ENCODE measurements around the gene DAPK1.

Gene DAPK1

DNA sequence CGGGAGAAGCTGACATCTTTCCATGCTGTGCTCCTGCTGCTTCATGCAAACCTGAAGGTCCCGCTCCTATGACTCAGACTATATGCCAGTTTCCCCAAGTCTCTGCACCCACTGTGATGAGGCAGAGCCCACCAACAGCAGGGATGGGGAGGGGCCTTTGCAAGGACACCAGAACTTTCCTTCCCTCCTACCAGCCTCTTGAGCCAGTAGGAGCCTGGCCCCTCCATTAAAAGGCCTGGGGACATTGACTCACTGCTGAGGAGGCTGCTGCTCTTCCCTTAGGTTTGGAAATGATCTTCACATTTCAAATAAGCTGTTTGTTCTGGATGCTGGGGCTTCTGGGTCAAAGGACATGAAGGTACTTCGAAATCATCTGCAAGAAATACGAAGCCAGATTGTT, 202.2 kb downstream of the DAPK1 start:
- DNase-seq, result no peak

DNA sequence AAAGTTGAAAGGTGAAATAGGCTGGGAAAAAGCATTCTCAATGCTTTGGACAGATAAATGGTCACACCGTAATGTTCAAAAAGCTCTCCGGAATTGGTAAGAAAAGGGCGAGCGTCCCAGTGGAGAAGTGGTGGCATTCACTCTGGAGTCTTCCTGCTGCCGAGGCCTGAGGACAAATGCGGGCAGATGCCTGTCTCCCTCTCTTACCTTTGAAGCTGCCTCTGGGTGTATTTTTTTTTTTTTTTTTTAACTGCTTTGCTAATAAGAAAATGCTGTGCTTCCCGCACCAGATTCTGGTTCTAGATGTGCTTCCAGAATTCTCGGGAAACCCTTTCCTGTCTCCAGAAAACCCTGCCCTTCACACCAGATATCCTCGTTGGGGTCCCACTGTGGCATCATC, 203.8 kb downstream of the DAPK1 start:
- no peak for DNase-seq

DNA sequence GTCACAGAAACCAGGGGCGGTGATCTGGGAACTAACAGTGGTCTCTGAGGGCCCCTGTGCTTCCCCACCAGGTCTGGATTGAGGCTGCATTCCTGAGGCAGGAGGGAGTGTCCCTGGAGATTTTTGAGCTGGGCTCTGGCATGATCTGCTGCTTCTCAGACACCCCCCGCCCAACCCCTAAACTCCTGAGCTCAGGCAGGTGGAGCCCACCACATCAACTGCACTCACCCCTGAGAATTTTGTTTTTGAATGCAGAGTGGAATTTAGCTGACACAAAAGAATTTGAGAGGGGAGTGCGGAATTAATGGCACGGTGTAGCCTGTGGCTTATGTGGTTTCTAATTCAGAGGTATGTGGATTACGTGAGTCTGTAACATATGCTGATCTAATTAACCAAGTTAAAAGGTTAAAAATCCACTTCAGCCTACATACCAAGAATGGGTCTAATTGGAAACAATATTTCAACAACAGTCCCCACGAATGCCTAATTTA, 204.3 kb downstream of the DAPK1 start:
- no peak for DNase-seq

DNA sequence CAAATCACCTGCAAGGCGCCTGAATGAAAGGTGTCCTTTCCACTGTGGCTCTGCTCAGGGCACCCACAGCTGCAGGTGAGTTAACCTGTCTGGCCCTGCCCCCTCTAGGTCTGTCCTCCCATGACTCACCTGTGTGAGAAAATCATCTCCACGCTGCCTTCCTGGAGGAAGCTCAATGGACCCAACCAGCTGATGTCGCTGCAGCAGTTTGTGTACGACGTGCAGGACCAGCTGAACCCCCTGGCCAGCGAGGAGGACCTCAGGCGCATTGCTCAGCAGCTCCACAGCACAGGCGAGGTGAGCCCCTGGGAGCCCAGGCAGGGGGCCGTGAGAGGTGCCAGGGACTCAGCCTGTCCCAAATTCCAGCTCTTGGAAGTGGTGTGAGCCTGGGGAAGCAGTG, 205.3 kb downstream of the DAPK1 start:
- no peak for DNase-seq

DNA sequence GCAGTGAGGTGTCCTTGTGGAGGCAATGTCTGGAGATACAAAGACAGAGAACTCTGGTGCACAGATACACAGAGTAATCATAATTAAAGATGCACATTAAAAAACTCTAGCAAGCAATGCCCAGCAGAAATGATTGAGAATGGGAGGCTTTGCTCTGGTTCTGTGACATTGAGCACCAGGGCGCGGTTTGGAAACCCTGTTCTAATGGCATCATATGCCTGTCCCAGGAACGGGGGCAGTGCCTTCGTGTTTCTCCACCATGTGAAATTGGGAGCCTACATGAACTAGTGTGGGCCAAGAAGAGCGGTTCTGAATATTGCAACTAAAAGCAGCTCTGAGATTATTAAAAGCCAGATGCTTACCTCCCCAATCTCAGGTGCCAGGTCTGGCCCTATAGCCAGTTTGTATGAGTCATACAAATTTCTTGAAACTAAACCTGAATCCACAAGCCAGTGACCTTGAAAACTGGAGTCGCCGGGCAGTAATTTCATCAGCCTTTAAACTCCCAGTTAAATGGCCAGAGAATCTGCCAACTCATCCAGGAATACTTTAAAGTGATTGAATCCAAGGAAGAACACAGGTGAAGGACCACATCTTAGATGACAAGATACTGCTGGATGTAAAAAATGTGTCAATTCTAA, 206.1 kb downstream of the DAPK1 start:
- DNase-seq, result no peak

DNA sequence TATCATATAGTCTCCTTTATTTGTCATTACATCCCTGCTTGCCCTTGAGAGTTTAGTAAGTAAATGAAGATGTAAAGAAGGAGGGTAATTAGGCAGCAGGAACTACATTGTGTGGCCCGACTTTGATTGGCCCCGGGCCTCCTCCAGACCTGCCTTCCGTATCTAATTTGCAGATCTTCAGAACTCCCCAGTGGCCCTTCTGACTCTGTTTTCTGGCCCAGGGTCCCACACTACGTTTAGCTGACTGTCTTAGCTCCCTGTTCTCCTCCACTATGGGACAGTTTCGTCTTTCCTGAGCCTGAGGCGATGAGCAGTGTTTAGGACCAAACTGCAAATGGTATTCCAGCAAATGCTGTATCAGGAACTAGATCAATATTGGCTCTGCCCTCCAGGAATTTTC, 206.7 kb downstream of the DAPK1 start:
- no peak for DNase-seq

DNA sequence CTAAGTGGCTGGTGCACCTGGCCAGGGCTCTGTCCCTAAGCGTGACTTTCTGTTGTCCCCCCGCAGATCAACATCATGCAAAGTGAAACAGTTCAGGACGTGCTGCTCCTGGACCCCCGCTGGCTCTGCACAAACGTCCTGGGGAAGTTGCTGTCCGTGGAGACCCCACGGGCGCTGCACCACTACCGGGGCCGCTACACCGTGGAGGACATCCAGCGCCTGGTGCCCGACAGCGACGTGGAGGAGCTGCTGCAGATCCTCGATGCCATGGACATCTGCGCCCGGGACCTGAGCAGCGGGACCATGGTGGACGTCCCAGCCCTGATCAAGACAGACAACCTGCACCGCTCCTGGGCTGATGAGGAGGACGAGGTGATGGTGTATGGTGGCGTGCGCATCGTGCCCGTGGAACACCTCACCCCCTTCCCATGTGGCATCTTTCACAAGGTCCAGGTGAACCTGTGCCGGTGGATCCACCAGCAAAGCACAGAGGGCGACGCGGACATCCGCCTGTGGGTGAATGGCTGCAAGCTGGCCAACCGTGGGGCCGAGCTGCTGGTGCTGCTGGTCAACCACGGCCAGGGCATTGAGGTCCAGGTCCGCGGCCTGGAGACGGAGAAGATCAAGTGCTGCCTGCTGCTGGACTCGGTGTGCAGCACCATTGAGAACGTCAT, 208.5 kb downstream of the DAPK1 start:
- no peak for DNase-seq

DNA sequence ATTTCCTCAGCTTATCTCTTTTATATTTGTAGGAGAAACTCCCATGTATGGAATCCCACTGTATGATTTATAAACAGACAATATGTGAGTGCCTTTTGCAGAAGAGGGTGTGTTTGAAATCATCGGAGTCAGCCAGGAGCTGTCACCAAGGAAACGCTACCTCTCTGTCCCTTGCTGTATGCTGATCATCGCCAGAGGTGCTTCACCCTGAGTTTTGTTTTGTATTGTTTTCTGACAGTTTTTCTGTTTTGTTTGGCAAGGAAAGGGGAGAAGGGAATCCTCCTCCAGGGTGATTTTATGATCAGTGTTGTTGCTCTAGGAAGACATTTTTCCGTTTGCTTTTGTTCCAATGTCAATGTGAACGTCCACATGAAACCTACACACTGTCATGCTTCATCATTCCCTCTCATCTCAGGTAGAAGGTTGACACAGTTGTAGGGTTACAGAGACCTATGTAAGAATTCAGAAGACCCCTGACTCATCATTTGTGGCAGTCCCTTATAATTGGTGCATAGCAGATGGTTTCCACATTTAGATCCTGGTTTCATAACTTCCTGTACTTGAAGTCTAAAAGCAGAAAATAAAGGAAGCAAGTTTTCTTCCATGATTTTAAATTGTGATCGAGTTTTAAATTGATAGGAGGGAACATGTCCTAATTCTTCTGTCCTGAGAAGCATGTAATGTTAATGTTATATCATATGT, 210.3 kb downstream of the DAPK1 start:
- no peak for DNase-seq

DNA sequence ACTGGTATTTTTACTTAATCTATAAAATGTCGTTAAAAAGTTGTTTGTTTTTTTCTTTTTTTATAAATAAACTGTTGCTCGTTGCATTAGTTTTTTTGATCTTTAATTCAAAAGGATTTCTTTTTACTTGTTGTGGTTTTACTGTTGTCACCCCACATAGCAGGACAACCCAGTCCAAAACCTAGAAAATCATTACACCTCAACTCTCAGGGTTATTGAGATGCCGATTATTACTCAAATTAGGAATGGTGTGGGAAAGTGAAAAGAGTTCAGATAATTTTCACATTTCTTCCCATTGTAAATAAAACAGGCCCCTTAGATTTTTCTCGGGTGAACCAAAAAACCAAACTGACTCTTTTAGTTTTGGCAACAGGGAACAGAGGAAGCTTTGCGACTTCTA, 210.9 kb downstream of the DAPK1 start:
- no peak for DNase-seq

DNA sequence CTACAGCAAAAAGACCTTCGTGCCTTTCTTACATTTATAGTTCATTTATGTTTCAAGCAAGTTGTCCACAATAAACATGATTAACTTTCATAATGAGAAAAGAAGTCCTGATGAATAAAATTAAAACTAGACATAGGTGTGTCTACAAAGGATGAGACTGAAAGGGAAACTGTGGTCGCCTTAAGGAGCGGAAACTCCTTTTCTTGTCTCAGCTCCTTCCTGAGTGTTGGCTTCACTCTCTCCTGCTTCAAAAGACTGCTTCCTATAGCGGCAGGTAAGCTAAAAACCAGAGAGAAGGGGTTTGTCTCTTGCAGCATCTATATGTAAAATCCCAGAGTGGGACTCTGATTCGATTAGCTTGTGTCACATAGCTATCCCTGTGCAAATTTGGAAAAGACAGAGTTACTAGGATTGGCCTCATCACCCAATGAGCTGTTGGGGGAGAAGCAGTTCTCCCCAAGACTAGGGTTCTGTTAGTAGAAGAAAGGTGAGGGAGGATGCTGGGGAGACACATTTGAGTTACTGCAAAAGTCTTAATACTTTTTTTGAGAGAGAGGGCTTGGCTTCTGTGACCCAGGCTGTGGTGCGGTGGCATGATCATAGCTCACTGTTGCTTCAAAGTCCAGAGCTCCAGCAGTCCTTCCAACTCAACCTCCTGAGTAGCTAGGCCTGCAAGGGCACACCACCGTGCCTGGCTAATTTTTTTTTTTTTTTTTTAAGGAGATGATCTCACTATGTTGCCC, 211.5 kb downstream of the DAPK1 start:
- DNase-seq, result no peak

DNA sequence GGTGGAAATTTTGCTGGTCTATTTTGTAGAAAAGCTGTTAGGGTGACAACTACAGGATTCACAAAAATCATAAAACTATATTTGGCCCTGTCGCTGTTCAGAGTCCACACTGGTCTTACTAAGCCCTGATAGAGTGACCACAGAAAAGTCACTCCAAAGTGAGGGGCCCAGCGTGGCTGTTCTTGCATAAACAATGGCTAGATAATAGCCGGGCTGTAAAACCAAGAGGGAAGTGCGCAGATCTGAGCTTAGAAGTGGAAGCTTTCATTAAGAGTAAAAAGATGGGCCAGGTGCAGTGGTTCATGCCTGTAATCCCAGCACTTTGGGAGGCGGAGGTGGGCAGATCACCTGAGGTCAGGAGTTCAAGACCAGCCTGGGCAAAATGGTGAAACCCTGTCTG, 212.8 kb downstream of the DAPK1 start:
- DNase-seq, result no peak

DNA sequence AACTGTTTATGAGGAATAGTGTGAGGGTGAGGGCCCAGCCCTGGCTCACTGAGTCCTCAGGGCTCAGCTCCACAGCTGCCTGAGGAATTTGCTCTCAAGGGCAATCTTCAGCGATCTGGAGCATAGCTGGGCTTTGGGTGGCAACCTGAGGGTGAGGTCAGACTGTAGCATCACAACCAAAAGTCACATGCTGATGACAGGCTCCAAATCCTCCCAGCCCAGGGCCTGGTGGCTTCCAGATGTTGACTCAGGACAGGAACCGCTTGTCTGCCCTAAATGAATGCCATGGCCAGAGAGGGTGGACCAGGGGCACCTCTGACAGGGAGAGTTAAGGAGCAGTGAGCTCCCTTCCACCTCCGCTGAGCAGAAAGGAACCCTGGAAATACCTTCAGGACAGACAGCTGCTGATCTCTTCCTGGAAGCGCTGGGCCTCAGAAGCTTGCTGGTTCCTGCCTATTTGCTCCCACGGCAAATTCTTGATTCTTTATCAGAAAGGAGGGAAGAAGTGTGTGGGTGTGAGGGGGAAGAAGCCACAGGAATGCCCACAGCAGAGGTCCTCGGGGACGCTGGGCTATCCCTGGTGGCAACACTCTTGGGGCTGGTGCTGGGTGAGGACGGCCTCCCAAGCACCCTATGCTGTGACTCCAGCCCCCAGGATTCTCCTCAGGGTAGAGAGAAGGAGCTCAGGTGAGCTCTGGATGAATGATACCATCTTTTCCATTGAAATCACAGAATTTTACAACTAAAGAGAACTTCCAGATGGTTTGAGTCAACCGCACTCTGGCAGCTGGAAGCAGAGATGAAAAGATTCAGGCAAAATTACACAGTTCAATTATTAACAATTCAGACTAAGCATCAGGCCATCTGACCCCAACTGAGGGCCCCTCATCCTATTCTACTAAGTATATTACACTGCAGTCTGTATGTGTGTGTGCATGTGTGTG, 214.5 kb downstream of the DAPK1 start:
- no peak for DNase-seq

DNA sequence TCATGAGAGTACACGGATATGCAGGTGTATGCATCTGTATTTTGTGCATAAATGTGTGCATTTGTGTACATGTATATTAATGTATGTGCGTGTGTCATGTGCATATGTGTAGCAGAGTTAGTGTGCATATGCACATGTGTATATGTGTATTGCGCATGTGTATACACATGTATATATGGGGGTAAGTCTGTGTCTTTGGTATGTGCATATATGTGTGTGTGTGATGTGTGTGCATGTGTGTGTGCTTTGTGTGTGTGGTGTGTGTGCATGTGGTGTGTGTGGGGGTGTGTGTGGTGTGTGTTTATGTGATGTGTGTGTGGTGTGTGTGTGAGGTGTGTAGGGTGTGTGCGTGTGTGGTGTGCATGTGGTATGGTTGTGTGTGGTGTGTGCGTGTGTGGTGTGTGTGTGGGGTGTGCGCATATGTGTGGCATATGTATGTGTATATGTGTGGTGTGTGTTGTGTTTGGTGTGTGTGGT, 215.2 kb downstream of the DAPK1 start:
- no peak for DNase-seq

DNA sequence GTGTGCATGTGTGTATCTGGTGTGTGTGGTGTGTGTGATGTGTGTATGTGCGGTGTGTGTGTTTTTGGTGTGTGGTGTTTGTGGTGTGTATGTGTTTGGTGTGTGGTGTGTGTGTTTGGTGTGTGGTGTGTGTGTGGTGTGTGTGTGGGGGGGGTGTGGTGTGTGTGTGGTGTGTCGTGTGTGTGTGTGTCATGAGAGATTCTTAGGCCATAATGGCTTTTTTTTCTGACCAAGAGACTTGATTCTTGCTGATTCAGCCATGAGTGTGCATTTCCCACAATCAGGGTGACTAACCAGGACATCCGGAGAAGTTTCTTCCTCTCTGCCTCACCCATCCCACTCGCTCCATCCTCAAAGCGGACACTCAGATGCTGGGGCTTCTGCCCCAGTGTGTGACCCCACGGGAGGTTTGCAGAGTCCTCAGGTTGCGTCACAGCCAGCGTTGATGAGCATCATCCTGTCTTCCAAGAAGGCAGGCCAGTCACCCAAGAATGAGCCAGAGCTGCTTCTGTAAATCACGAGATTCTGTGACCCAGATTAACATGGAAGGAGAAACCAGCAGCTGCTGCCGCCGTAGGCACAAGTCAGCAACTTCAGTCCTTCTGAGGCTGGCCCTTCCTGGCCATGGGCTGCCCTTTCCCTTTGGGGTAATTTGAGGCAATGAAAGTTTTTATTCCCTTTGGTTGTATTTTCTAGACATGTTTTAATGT, 215.8 kb downstream of the DAPK1 start:
- no peak for DNase-seq

DNA sequence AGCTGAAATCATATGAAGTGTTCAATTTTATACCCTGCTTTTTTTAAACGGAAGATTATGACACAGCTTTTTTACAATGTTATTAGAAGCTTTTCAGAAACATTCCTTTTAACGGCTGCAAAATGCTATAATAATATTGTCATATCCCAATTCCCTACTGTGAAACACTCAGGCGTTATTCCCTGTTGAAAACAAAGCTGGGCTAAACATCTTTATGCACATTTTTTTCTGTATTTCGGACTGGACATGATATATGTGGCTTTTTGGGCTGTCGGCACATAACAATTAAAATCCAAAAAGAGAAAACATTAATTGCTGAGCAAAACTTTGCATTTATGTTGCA, 216.3 kb downstream of the DAPK1 start:
- DNase-seq, result no peak

DNA sequence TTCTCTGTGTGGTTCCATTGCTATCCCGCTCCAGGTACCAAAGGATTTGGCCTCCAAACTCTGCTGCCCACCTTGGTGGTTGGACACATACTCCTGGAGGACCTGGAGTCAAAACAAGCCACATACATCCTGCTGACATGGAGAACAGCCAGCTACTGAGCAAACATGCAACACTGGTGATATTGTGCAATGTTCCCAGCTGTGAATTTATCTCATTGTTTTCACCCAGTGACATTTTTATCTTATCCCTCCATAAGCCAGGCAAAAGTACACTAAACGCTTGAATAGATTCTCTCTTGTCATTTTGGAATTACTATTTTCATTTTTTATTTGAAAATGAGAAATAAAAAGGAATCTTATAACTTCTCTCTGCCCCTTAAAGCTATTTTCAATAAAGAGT, 217.2 kb downstream of the DAPK1 start:
- DNase-seq, result no peak

DNA sequence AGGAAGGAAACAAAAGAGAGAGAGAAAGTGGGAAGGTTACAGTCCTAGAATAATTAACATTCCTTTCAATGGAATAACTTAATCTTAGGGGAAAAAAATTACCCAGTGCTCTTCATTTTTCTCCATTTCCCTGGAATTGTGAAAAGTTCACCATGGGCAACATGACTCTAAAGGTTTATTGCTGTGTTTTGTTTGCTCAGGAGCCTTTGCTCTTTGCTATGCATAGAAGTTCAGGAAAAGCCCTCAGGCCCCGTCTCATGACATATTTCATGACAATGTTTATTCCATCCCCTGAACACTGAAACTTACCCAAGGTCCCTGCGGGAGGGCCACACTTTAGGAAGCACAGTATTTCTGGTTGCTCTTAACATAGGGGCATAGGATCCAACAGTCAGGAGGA, 218.5 kb downstream of the DAPK1 start:
- no peak for DNase-seq

DNA sequence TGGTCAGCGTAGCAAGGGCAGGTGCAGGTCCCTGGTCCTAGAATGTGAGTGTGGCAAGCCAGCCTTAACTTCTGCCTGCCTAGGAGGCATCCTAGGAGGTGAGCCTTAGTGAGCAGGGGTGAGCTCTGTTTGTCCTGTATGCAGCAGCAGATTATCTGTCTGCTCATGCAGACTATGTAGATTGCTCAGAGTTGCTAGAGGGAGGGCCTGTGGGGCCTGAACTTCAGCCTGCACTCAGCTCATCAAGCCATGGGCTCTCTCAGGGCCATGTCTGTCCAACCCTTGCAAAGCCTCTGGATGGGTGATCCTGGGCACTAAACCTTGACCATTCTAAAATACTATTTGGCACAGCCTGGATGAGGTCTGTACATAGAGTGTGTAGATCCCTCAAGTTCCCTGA, 219.8 kb downstream of the DAPK1 start:
- no peak for DNase-seq

DNA sequence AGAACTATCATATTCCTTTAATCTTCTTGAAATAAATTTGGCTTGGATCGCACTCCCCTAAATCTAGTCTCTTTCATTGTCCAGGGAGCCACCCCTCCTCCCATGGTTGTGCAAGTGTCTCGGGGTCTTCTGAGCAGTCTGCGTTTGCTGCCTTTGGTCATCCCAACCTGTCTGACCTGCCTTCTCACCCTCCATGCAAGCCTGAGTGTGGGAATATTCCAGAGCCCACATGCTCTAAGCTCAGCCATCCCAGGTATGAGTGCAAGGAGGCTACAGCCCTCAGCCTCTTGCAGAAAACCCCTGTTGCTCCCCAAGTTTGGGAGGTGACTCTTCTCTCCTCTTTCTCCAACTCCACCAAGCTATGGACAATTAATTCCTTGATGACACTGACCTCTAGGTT, 220.6 kb downstream of the DAPK1 start:
- no peak for DNase-seq

DNA sequence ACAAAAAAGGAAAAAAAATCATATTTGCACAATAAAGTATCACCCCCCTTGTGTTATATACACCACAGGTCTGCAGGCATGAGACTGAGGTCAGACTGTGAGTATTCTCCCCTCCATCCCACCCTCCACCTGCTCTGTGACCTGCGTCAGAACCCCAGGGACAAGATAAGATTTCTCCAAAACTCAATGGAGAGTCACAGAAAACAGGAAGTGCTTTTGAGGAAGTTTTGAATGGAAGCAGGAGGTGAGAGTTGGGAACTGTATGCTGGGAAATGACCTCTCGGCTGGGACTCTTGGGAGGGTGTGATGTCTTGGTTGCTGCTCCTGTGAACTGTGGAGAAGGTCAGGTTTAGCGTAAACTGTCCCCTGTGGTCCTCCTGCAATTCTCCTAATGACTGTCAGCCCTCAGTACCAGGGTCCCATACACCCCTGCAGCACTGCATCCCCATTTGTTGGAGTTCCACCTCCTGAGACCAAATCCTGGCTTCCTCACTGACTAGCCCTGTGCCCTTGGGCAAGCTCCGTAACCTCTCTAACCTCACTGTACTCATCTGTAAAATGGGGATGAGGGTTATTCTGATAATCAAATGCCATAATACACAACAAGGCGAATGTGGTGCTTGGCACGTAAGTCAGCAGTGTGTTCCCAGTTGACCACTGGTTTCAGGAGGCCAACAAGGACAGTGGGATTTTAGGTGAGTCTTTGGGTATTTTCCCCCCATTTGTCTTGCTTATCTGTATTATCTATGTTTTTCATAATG, 221.4 kb downstream of the DAPK1 start:
- DNase-seq, result no peak

DNA sequence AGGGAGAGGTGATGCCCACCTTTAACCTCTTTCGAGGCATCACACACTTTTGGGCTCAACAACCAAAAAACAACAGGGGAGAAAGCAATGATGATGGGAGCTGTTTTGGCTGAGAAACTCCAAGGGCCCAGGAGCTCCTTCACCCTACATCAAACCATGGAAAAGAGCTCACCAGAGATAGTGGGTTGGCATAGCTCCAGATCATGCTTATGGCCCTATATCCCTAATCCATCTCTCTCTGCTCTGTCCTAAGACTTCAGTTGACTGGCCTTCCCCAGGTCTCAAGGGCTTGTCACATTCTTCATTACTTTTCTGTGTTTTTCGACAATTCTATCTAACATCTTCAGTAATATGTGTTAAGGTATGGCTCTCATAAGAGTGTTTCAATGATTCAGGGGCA, 222.5 kb downstream of the DAPK1 start:
- DNase-seq, result no peak
